GM18858 (cell line): ENCODE measurements around the gene MAPK6.

Source experiments
- ATAC-seq: cut with Tn5 transposase; IDR thresholded peaks from one replicate; pipeline ENCODE4 v1.9.1; 2021; ENCODE audit not compliant: unreplicated experiment

MAPK6 gene

DNA sequence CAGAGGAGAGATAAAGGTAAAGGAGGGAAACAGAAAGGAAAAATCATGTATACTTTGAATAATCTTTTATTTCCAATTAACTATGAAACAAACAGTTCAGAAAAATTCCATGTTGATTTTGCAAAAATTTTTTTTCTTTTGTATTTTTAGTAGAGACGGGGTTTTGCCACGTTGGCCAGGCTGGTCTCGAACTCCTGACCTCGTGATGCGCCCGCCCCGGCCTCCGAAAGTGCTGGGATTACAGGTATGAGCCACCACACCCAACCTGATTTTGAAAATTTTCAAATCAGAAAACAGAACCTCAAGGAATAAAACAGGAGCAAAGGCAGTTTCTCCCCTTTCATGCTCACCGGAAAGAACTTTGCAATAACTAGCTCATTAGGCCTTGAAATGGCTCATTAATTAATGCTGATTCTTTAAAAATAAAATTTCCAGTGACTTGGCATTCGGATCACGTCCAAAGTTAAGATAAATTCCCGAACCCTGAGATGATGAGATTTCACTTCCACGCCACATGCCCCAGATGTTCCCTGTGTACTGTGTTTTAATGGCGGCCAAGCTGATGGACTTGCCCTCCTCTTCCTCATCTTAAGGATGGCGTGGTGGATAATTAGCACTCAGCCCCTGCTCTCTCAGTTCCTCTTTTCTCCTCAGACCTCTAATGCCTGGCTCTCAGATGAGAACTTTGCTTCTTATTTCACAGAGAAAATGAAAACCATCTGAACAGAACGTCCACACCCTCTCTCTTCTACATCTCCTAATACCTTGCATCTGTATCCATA is 82.7 kb downstream of the MAPK6 start:
- peak; percentile 27 for ATAC-seq

GRCh38 chr15:52102463-52102862 is 83.4 kb downstream of the MAPK6 start:
- no peak for ATAC-seq

DNA sequence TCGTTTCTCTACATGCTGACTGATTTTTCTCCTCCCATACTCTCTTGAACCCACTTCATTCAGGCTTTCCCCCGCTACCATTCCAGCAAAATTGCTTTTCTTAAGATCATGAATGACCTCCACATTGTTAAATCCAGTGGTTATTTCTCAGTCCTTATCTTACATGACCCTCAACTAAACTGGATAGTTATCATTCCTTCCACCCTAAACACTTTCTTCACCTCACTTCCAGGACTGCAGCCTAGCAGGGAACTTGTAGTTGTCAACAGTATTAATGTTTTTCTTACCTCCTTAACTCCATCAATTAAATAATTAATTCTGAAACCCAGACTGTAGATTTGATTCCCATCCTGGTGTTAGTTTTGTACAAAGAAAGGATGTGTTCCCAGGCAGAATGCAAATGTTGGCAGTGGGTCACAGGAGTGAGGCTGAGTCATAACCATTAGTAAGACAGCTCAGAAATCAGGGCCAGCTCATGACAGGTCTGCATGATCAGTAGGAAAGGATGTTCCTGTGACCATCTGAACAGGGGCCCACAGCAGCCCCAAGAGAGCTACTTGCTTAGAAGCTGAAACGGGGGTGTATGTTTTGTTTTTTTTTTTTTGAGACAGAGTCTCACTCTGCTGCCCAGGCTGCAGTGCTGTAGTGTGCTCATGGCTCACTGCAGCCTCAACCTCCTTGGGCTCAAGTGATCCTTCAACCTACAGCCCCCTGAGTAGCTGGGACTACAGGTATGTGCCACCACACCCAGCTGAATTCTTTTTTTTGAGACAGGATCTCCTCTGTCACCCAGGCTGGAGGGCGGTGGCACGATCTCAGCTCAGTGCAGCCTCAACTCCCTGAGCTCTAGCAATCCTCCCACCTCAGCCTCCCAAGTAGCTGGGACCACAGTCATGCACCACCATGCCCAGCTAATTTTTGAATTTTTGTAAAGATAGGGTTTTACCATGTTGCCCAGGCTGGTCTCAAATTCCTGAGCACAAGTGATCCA is 84.5 kb downstream of the MAPK6 start:
- ATAC-seq: peak; percentile 66

- no peak for ATAC-seq
Observed at GRCh38 chr15:52104532-52105004, 85.5 kb downstream of the MAPK6 start.

DNA sequence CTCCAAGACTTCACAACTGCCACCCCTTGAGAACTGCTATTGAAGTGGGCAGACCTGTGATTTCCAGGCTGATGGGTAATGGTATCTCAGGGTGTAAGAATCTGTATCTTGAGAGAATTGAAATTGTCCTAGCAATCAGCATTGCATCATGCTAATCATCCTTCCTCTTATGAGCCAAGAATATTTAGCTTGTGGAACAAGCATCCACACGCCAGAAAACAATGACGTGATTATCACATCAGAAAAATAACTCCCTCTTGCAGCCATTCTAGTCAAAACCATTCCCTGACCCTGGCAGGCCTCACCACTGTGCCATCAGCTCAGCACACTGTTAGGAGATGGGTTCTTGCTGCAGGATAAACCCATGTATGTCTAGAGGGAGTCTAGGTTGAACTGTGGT is 86.8 kb downstream of the MAPK6 start:
- ATAC-seq: no peak

DNA sequence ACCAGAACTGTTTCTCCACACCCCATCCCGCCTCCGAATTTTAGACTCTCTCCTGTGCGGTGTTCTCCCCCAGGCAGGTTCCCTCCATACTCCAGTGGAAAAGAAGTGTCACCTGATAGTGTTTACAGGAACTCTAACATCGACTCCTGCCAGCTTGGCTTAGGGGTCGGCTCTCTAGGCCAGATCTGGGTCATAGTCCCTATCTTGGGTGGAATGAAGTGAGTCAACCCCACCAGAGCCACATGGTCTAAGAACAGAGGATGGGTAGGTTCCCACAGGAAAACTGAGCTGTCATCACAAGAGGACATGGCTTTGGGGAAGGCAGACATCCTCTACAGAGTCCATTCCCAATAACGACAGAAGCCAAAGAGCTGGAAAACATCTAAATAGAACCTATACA is 87.6 kb downstream of the MAPK6 start:
- ATAC-seq: no peak

DNA sequence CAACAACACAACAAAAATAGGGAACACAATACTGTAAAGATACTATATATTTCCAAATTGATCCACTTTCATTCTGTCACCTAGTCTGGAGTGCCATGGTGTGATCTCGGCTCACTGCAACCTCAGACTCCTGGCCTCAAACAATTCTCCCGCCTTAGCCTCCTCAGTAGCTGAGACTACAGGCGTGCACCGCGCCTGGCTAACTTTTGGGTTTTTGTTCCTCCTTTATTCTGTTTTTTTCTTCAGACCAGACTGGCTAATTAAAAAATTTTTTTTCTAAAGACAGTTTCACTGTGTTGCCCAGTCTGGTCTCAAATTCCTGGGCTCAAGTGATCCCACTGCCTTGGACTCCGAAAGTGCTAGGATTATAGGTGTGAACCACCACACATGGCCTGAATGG is 88.2 kb downstream of the MAPK6 start:
- ATAC-seq: no peak

DNA sequence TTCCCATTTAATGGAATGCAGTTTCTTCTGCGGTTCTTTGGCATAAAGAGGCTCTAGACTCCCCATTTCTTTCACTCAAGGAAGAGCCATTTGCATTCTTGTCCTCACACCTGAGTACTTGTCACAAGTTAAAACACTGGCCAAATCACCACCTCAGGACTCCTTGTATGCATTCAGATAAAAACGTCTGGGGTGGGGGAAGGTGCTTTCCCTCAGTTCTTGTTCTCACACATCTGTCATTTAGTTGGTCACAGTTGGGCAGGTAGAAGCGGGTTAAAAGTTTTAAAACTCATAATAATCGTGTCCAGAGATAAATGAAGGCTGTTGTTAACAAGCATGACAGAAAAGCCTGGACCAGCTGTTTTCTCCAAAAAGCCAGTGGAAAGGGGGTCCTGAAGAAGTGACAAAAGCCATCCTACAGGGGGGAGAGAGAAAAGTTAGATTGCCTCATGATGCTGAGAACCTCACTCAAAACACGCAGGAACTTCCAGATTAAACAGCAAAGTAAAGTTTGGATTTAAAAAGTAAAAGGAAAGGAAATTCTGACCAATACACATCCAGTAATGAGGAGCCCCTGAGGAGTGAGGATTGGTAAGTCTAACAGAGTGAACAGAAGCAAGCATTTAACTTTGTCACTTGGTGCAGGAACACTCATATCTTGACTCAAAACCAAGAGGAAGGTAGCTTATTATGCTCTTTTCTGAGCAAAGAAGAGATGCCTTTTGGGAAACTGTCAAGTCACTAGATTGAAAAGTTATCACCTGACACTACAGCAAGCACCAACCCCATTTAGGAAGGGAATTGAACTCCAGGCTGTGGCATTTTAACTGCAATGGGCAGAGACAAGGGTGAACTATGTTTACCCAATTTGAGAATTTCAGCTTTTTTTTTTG is 90.8 kb downstream of the MAPK6 start:
- ATAC-seq: no peak

GRCh38 chr15:52111517-52112202 is 92.6 kb downstream of the MAPK6 start:
- no peak for ATAC-seq

DNA sequence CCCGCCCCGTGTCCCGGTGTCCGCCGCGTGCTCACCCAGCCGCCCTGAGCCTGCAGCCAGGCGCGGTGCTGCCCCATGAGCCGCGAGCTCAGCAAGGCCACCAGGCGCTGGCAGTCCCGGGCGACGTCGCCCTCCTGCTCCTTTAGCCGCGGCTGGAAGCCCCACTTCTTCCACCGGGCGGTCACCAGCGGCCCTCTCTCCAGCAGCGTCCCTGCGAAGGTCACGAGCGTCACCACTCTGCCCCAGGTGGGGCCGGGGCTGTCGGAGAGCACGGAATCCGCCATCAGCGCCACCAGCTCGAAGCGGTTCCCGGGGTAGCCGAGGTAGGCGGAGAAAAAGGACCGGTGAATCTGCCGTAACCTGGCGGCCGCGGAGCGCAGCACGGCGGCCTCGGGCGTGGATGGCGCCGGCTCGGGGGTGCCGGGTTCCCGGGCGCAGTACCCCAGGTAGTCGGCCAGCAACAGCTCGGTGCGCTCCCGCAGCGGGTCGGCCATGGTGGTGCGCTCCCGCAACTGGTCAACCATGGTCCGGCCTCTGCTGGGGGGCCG is 93.3 kb downstream of the MAPK6 start:
- no peak for ATAC-seq

- no peak for ATAC-seq
Observed at GRCh38 chr15:52113235-52113634, 94.2 kb downstream of the MAPK6 start.

DNA sequence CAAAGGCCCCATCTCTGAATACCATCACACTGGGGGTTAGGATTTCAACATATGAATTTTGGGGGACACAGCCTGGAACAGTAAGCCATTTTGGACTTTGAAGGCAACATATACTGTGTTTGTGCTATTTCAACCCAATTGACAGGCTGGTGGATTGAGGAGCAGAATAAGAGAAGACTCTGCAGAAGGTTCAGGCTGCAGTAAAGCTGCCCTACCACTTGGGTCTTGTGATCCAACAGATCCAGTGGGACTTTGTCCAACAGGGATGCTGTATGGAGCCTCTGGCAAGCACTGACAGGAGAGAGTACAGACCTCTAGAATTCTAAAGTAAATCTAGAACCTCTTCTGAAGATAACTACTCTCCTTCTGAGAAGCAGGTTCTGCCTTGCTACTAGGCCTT is 94.7 kb downstream of the MAPK6 start:
- ATAC-seq: no peak

DNA sequence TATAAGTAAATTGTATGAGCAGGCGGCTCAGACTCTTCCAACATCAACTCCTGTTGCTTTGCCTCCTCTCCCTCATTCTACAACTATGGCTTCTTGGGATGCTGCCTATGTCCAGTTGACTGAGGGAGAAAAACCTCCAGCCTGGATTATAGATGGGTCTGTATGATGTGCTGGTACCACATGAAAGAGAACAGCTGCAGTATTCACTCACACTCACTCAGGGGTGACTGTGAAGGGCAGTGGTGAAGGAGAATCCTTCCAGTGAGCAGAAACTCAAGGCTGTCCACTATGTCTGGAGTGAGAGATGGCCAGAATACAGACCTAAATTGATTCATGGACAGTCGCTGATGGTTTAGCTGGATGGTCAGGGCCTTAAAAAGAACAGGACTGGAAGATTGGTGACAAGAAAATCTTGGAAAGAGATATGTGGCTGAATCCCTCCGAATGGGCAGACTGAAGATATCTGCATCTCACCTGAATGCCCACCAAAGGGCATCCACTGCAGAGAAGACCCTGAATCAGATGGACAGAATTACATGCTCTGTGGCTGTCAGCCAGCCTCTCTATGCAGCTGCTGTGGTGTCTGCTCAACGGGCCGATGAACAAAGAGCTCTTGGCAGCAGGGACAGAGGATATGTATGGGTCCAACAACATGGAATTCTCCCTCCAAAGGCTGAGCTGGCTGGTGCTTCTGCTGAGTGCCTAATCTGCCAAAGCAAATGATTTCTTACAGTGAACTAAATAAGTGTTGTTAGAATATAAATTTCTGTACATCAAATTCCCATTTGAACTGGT is 95.4 kb downstream of the MAPK6 start:
- ATAC-seq: no peak

- no peak for ATAC-seq
Observed at GRCh38 chr15:52115598-52116427, 96.8 kb downstream of the MAPK6 start.
